GM21723 (cell line): ENCODE measurements around the gene SLC35B2.

Experiments
- ATAC-seq: cut with Tn5 transposase; IDR thresholded peaks from one replicate; pipeline ENCODE4 v1.9.1; 2021; ENCODE audit warnings: mild to moderate bottlenecking, moderate library complexity; ENCODE audit not compliant: unreplicated experiment

Gene SLC35B2

GRCh38 chr6:44286285-44286565 is 28.9 kb upstream of the SLC35B2 start:
- no peak for ATAC-seq

- no peak for ATAC-seq
Observed at GRCh38 chr6:44285552-44286284, 28.4 kb upstream of the SLC35B2 start.

- no peak for ATAC-seq
Observed at GRCh38 chr6:44284867-44285266, 27.5 kb upstream of the SLC35B2 start.

GRCh38 chr6:44284121-44284520 is 26.8 kb upstream of the SLC35B2 start:
- ATAC-seq, result no peak

- ATAC-seq, result no peak
Observed at GRCh38 chr6:44278774-44279697, 21.7 kb upstream of the SLC35B2 start.

GRCh38 chr6:44278315-44278714 is 21.0 kb upstream of the SLC35B2 start:
- ATAC-seq, result no peak

- ATAC-seq, result no peak
Observed at GRCh38 chr6:44277763-44278162, 20.4 kb upstream of the SLC35B2 start.

- ATAC-seq, result no peak
Observed at GRCh38 chr6:44276667-44277640, 19.6 kb upstream of the SLC35B2 start.

GRCh38 chr6:44275749-44276648 is 18.7 kb upstream of the SLC35B2 start:
- no peak for ATAC-seq

GRCh38 chr6:44275271-44275748 is 18.0 kb upstream of the SLC35B2 start:
- no peak for ATAC-seq

- ATAC-seq, result no peak
Observed at GRCh38 chr6:44273617-44274016, 16.3 kb upstream of the SLC35B2 start.

GRCh38 chr6:44272999-44273566 is 15.8 kb upstream of the SLC35B2 start:
- ATAC-seq, result no peak

- no peak for ATAC-seq
Observed at GRCh38 chr6:44272529-44272928, 15.2 kb upstream of the SLC35B2 start.

- ATAC-seq, result no peak
Observed at GRCh38 chr6:44271914-44272313, 14.6 kb upstream of the SLC35B2 start.

- ATAC-seq, result no peak
Observed at GRCh38 chr6:44271406-44271723, 14.0 kb upstream of the SLC35B2 start.

GRCh38 chr6:44270526-44271405 is 13.4 kb upstream of the SLC35B2 start:
- no peak for ATAC-seq

GRCh38 chr6:44269921-44270525 is 12.7 kb upstream of the SLC35B2 start, which contains the start of gene TMEM151B:
TMEM151B (plus strand) TSS chr6:44270450; CDS start chr6:44270743, 293 bp downstream.
- ATAC-seq, result no peak
